Measurements from ENCODE around the gene MACF1.
A peak's percentile ranks its signal among the peaks of the same experiment; 100 is the strongest.
"Not testable (repeated sequence)": the region's sequence is repeated elsewhere in the genome, so short reads cannot be mapped to it uniquely, and the experiment has no call there.

The MACF1 gene

GRCh38 chr1:39445573-39445972 lies 241.1 kb downstream of the MACF1 start:
- no peaks in the 10 kb centered on the region for H3K9me3 ChIP-seq (ENCODE audit: control insufficient read depth in 1 of 2, low read length in 2 of 2)
- no peak overlapping the region for H3K4me3 ChIP-seq (ENCODE audit: low read depth in 1 of 2, low read length in 2 of 2)
- H3K27me3 ChIP-seq (ENCODE audit: low read depth, low read length): no peaks in the 10 kb centered on the region
- H3K27ac ChIP-seq (ENCODE audit: low read length): no peak overlapping the region
- H3K36me3 ChIP-seq (ENCODE audit: control insufficient read depth in 1 of 2, insufficient read depth in 2 of 2, low read length in 2 of 2): peaks cover 70 to 88% of the 10 kb centered on the region in 2 donors
- no peaks in the 10 kb centered on the region for H3K4me1 ChIP-seq (ENCODE audit: control insufficient read depth in 1 of 2, insufficient read depth in 2 of 2, low read length in 2 of 2)

GRCh38 chr1:39446986-39447567 lies 242.6 kb downstream of the MACF1 start:
- H3K9me3 ChIP-seq (ENCODE audit: control insufficient read depth in 1 of 2, low read length in 2 of 2): no peaks in the 10 kb centered on the region
- peaks cover 68 to 88% of the 10 kb centered on the region in 2 donors for H3K36me3 ChIP-seq (ENCODE audit: control insufficient read depth in 1 of 2, insufficient read depth in 2 of 2, low read length in 2 of 2)
- no peaks in the 10 kb centered on the region for H3K27me3 ChIP-seq (ENCODE audit: low read depth, low read length)
- H3K4me3 ChIP-seq (ENCODE audit: low read depth in 1 of 2, low read length in 2 of 2): no peak overlapping the region
- no peaks in the 10 kb centered on the region for H3K4me1 ChIP-seq (ENCODE audit: control insufficient read depth in 1 of 2, insufficient read depth in 2 of 2, low read length in 2 of 2)
- H3K27ac ChIP-seq (ENCODE audit: low read length): no peak overlapping the region

GRCh38 chr1:39450041-39450440 lies 245.5 kb downstream of the MACF1 start:
- H3K9me3 ChIP-seq (ENCODE audit: control insufficient read depth in 1 of 2, low read length in 2 of 2); H3K4me1 ChIP-seq (ENCODE audit: control insufficient read depth in 1 of 2, insufficient read depth in 2 of 2, low read length in 2 of 2); H3K4me3 ChIP-seq (ENCODE audit: low read depth in 1 of 2, low read length in 2 of 2); H3K27me3 ChIP-seq (ENCODE audit: low read depth, low read length); H3K27ac ChIP-seq (ENCODE audit: low read length): not testable (repeated sequence)
- H3K36me3 ChIP-seq (ENCODE audit: control insufficient read depth in 1 of 2, insufficient read depth in 2 of 2, low read length in 2 of 2): peaks cover 72 to 91% of the 10 kb centered on the region in 2 donors

- no peaks in the 10 kb centered on the region for H3K4me1 ChIP-seq (ENCODE audit: control insufficient read depth in 1 of 2, insufficient read depth in 2 of 2, low read length in 2 of 2)
- no peaks in the 10 kb centered on the region for H3K9me3 ChIP-seq (ENCODE audit: control insufficient read depth in 1 of 2, low read length in 2 of 2)
- H3K27ac ChIP-seq (ENCODE audit: low read length): peak overlapping the region; percentile 0
- H3K4me3 ChIP-seq (ENCODE audit: low read depth in 1 of 2, low read length in 2 of 2): no peak overlapping the region
- peaks cover 76 to 92% of the 10 kb centered on the region in 2 donors for H3K36me3 ChIP-seq (ENCODE audit: control insufficient read depth in 1 of 2, insufficient read depth in 2 of 2, low read length in 2 of 2)
- no peaks in the 10 kb centered on the region for H3K27me3 ChIP-seq (ENCODE audit: low read depth, low read length)
These were observed 246.6 kb downstream of the MACF1 start for GRCh38 chr1:39450956-39451606.

GRCh38 chr1:39452081-39452480 lies 247.6 kb downstream of the MACF1 start:
- Histone ChIP-seq H3K27ac (ENCODE audit: low read length) (no peak overlapping the region), H3K36me3 (ENCODE audit: control insufficient read depth in 1 of 2, insufficient read depth in 2 of 2, low read length in 2 of 2) (peaks cover 83 to 96% of the 10 kb centered on the region in 2 donors)

GRCh38 chr1:39452540-39452939 lies 248.0 kb downstream of the MACF1 start:
- H3K4me1 ChIP-seq (ENCODE audit: control insufficient read depth in 1 of 2, insufficient read depth in 2 of 2, low read length in 2 of 2): no peaks in the 10 kb centered on the region
- H3K4me3 ChIP-seq (ENCODE audit: low read depth in 1 of 2, low read length in 2 of 2): no peak overlapping the region
- H3K36me3 ChIP-seq (ENCODE audit: control insufficient read depth in 1 of 2, insufficient read depth in 2 of 2, low read length in 2 of 2): peaks cover 83 to 96% of the 10 kb centered on the region in 2 donors
- H3K27me3 ChIP-seq (ENCODE audit: low read depth, low read length): no peaks in the 10 kb centered on the region
- H3K9me3 ChIP-seq (ENCODE audit: control insufficient read depth in 1 of 2, low read length in 2 of 2): no peaks in the 10 kb centered on the region
- H3K27ac ChIP-seq (ENCODE audit: low read length): no peak overlapping the region

More at GRCh38 chr1:39452081-39452480, 247.6 kb downstream of the MACF1 start:
- H3K9me3 ChIP-seq (ENCODE audit: control insufficient read depth in 1 of 2, low read length in 2 of 2): no peaks in the 10 kb centered on the region
- no peaks in the 10 kb centered on the region for H3K4me1 ChIP-seq (ENCODE audit: control insufficient read depth in 1 of 2, insufficient read depth in 2 of 2, low read length in 2 of 2)
- no peak overlapping the region for H3K4me3 ChIP-seq (ENCODE audit: low read depth in 1 of 2, low read length in 2 of 2)
- H3K27me3 ChIP-seq (ENCODE audit: low read depth, low read length): no peaks in the 10 kb centered on the region

- no peaks in the 10 kb centered on the region for H3K9me3 ChIP-seq (ENCODE audit: control insufficient read depth in 1 of 2, low read length in 2 of 2)
- H3K36me3 ChIP-seq (ENCODE audit: control insufficient read depth in 1 of 2, insufficient read depth in 2 of 2, low read length in 2 of 2): peaks cover 83 to 96% of the 10 kb centered on the region in 2 donors
- no peak overlapping the region for H3K4me3 ChIP-seq (ENCODE audit: low read depth in 1 of 2, low read length in 2 of 2)
- no peak overlapping the region for H3K27ac ChIP-seq (ENCODE audit: low read length)
- H3K27me3 ChIP-seq (ENCODE audit: low read depth, low read length): no peaks in the 10 kb centered on the region
- no peaks in the 10 kb centered on the region for H3K4me1 ChIP-seq (ENCODE audit: control insufficient read depth in 1 of 2, insufficient read depth in 2 of 2, low read length in 2 of 2)
These were observed 249.1 kb downstream of the MACF1 start for GRCh38 chr1:39453603-39454002.

- no peak overlapping the region for H3K4me3 ChIP-seq (ENCODE audit: low read depth in 1 of 2, low read length in 2 of 2)
- no peak overlapping the region for H3K27ac ChIP-seq (ENCODE audit: low read length)
- no peaks in the 10 kb centered on the region for H3K27me3 ChIP-seq (ENCODE audit: low read depth, low read length)
- no peaks in the 10 kb centered on the region for H3K4me1 ChIP-seq (ENCODE audit: control insufficient read depth in 1 of 2, insufficient read depth in 2 of 2, low read length in 2 of 2)
- H3K9me3 ChIP-seq (ENCODE audit: control insufficient read depth in 1 of 2, low read length in 2 of 2): no peaks in the 10 kb centered on the region
- H3K36me3 ChIP-seq (ENCODE audit: control insufficient read depth in 1 of 2, insufficient read depth in 2 of 2, low read length in 2 of 2): peaks cover 87 to 97% of the 10 kb centered on the region in 2 donors
These were observed 254.5 kb downstream of the MACF1 start for GRCh38 chr1:39458991-39459390.

- peaks cover 78 to 94% of the 10 kb centered on the region in 2 donors for H3K36me3 ChIP-seq (ENCODE audit: control insufficient read depth in 1 of 2, insufficient read depth in 2 of 2, low read length in 2 of 2)
- no peaks in the 10 kb centered on the region for H3K27me3 ChIP-seq (ENCODE audit: low read depth, low read length)
- peaks cover 0 to 9% of the 10 kb centered on the region in 2 donors for H3K4me1 ChIP-seq (ENCODE audit: control insufficient read depth in 1 of 2, insufficient read depth in 2 of 2, low read length in 2 of 2)
- no peaks in the 10 kb centered on the region for H3K9me3 ChIP-seq (ENCODE audit: control insufficient read depth in 1 of 2, low read length in 2 of 2)
- no peak overlapping the region for H3K4me3 ChIP-seq (ENCODE audit: low read depth in 1 of 2, low read length in 2 of 2)
- H3K27ac ChIP-seq (ENCODE audit: low read length): no peak overlapping the region
These were observed 257.6 kb downstream of the MACF1 start for GRCh38 chr1:39462074-39462473.

- H3K27ac ChIP-seq (ENCODE audit: low read length): no peak overlapping the region
- peaks cover 69 to 94% of the 10 kb centered on the region in 2 donors for H3K36me3 ChIP-seq (ENCODE audit: control insufficient read depth in 1 of 2, insufficient read depth in 2 of 2, low read length in 2 of 2)
- H3K9me3 ChIP-seq (ENCODE audit: control insufficient read depth in 1 of 2, low read length in 2 of 2): no peaks in the 10 kb centered on the region
- H3K27me3 ChIP-seq (ENCODE audit: low read depth, low read length): no peaks in the 10 kb centered on the region
- no peak overlapping the region for H3K4me3 ChIP-seq (ENCODE audit: low read depth in 1 of 2, low read length in 2 of 2)
- peaks cover 0 to 13% of the 10 kb centered on the region in 2 donors for H3K4me1 ChIP-seq (ENCODE audit: control insufficient read depth in 1 of 2, insufficient read depth in 2 of 2, low read length in 2 of 2)
These were observed 262.1 kb downstream of the MACF1 start for GRCh38 chr1:39466413-39467107.

- not testable (repeated sequence) for H3K9me3 ChIP-seq (ENCODE audit: control insufficient read depth in 1 of 2, low read length in 2 of 2); H3K27me3 ChIP-seq (ENCODE audit: low read depth, low read length); H3K4me3 ChIP-seq (ENCODE audit: low read depth in 1 of 2, low read length in 2 of 2); H3K27ac ChIP-seq (ENCODE audit: low read length)
- Histone ChIP-seq H3K4me1 (ENCODE audit: control insufficient read depth in 1 of 2, insufficient read depth in 2 of 2, low read length in 2 of 2) (peaks cover 0 to 13% of the 10 kb centered on the region in 2 donors), H3K36me3 (ENCODE audit: control insufficient read depth in 1 of 2, insufficient read depth in 2 of 2, low read length in 2 of 2) (peaks cover 64 to 95% of the 10 kb centered on the region in 2 donors)
These were observed 262.7 kb downstream of the MACF1 start for GRCh38 chr1:39467108-39467720.

All from muscle layer of duodenum (tissue), 2 donors.